Trophoblast cell (in vitro differentiated cells and primary cell): ENCODE measurements around the gene ANAPC2.

Source experiments
- DNase-seq, 2 donors: peaks; one replicate each; pipeline ENCODE4 v3.0.0-alpha.2; 2016
- H2AFZ ChIP-seq: 2 replicates; pipeline ENCODE4 v1.6.1; 2013; ENCODE audit warnings: low read length, moderate library complexity, mild to moderate bottlenecking; ENCODE audit not compliant: insufficient read depth, poor library complexity
- H2AK5ac ChIP-seq: 2 replicates; pipeline ENCODE4 v1.6.1; 2013; ENCODE audit warnings: mild to moderate bottlenecking, low read length
- H2BK120ac ChIP-seq: 2 replicates; pipeline ENCODE4 v1.6.1; 2013; ENCODE audit warnings: low read length, mild to moderate bottlenecking, moderate library complexity; ENCODE audit not compliant: insufficient read depth, poor library complexity
- H2BK12ac ChIP-seq: 2 replicates; pipeline ENCODE4 v1.6.1; 2013; ENCODE audit warnings: mild to moderate bottlenecking, low read length, moderate library complexity
- H2BK5ac ChIP-seq: 2 replicates; pipeline ENCODE4 v1.6.1; 2013; ENCODE audit warnings: low read length, low read depth, moderate library complexity, mild to moderate bottlenecking; ENCODE audit not compliant: poor library complexity
- H3K14ac ChIP-seq: 2 replicates; pipeline ENCODE4 v1.6.1; 2013; ENCODE audit warnings: mild to moderate bottlenecking, low read length
- H3K18ac ChIP-seq: 2 replicates; pipeline ENCODE4 v1.6.1; 2013; ENCODE audit warnings: mild to moderate bottlenecking, low read length
- H3K23ac ChIP-seq: 2 replicates; pipeline ENCODE4 v1.6.1; 2013; ENCODE audit warnings: low read length
- H3K27ac ChIP-seq: 2 replicates; pipeline ENCODE4 v1.5.1; 2013; ENCODE audit warnings: low read depth, mild to moderate bottlenecking, inconsistent platforms, low read length, moderate library complexity
- H3K27me3 ChIP-seq: 2 replicates; pipeline ENCODE4 v1.6.1; 2013; ENCODE audit warnings: inconsistent platforms, mild to moderate bottlenecking, low read length, moderate library complexity; ENCODE audit not compliant: insufficient read depth
- H3K36me3 ChIP-seq, 2 experiments: 1 replicate in 1 of 2; 2 replicates in 1 of 2; pipeline ENCODE4 v1.6.1; 2013; ENCODE audit warnings: low read length in 2 of 2, mild to moderate bottlenecking in 2 of 2, moderate library complexity in 1 of 2; ENCODE audit not compliant: insufficient read depth in 2 of 2, control insufficient read depth in 1 of 2
- H3K4ac ChIP-seq: 2 replicates; pipeline ENCODE4 v1.6.1; 2013; ENCODE audit warnings: low read depth, mild to moderate bottlenecking, low read length, moderate library complexity
- H3K4me1 ChIP-seq, 2 experiments: 1 replicate in 1 of 2; 2 replicates in 1 of 2; pipeline ENCODE4 v1.6.1; 2013; ENCODE audit warnings: low read length in 2 of 2, mild to moderate bottlenecking in 2 of 2, moderate library complexity in 1 of 2; ENCODE audit not compliant: insufficient read depth in 2 of 2, control insufficient read depth in 1 of 2
- H3K4me2 ChIP-seq: 2 replicates; pipeline ENCODE4 v1.6.1; 2013; ENCODE audit warnings: inconsistent platforms, mild to moderate bottlenecking, low read length, moderate library complexity
- H3K4me3 ChIP-seq: 2 replicates; pipeline ENCODE4 v1.5.1; 2013; ENCODE audit warnings: mild to moderate bottlenecking, low read depth, low read length, inconsistent platforms
- H3K79me1 ChIP-seq: one replicate; pipeline ENCODE4 v1.6.1; 2013; ENCODE audit warnings: low read length
- H3K79me2 ChIP-seq: 2 replicates; pipeline ENCODE4 v1.6.1; 2013; ENCODE audit warnings: low read length, mild to moderate bottlenecking; ENCODE audit not compliant: control insufficient read depth, insufficient read depth, poor library complexity
- H3K9ac ChIP-seq: 2 replicates; pipeline ENCODE4 v1.6.1; 2013; ENCODE audit warnings: mild to moderate bottlenecking, low read length
- H3K9me3 ChIP-seq: 2 replicates; pipeline ENCODE4 v1.6.1; 2013; ENCODE audit warnings: low read depth, mild to moderate bottlenecking, control low read depth, inconsistent platforms, low read length; ENCODE audit not compliant: insufficient read depth
- H4K12ac ChIP-seq: 2 replicates; pipeline ENCODE4 v1.6.1; 2013; ENCODE audit warnings: low read depth, mild to moderate bottlenecking, low read length, moderate library complexity
- H4K8ac ChIP-seq: 2 replicates; pipeline ENCODE4 v1.6.1; 2013; ENCODE audit warnings: low read depth, mild to moderate bottlenecking, low read length, moderate library complexity
- H4K91ac ChIP-seq: one replicate; pipeline ENCODE4 v1.6.1; 2013; ENCODE audit warnings: low read depth, mild to moderate bottlenecking, low read length, moderate library complexity
- WGBS: extraction: QIAGEN DNeasy Blood & Tissue Kit; methylation state at CpG from one replicate; pipeline ENCODE4 v1.1.7; 2013; ENCODE audit warnings: missing lambda C conversion rate; ENCODE audit not compliant: insufficient read length, insufficient coverage; ENCODE audit errors: extremely low coverage; 5-methylcytosine and 5-hydroxymethylcytosine counted together

ANAPC2 gene

DNA sequence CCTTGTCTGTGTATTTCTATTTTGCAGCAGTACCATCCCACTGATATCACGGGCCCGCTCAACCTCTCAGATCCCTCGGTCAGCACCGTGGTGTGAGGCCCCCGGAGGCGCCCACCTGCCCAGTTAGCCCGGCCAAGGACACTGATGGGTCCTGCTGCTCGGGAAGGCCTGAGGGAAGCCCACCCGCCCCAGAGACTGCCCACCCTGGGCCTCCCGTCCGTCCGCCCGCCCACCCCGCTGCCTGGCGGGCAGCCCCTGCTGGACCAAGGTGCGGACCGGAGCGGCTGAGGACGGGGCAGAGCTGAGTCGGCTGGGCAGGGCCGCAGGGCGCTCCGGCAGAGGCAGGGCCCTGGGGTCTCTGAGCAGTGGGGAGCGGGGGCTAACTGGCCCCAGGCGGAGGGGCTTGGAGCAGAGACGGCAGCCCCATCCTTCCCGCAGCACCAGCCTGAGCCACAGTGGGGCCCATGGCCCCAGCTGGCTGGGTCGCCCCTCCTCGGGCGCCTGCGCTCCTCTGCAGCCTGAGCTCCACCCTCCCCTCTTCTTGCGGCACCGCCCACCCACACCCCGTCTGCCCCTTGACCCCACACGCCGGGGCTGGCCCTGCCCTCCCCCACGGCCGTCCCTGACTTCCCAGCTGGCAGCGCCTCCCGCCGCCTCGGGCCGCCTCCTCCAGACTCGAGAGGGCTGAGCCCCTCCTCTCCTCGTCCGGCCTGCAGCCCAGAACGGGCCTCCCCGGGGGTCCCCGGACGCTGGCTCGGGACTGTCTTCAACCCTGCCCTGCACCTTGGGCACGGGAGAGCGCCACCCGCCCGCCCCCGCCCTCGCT is 20.4 kb downstream of the ANAPC2 start:
- no peak overlapping the region for H2BK5ac ChIP-seq
- peaks cover 0 to 11% of the 10 kb centered on the region in 2 experiments for H3K4me1 ChIP-seq
- H3K27me3 ChIP-seq, result peaks cover 67% of the 10 kb centered on the region
- H4K8ac ChIP-seq, result no peak overlapping the region
- H3K4ac ChIP-seq, result no peak overlapping the region
- H3K23ac ChIP-seq, result no peak overlapping the region
- H3K4me3 ChIP-seq, result no peak overlapping the region
- H2BK120ac ChIP-seq, result no peak overlapping the region
- H3K36me3 ChIP-seq, result no peaks in the 10 kb centered on the region
- H3K14ac ChIP-seq, result no peak overlapping the region
- H3K79me1 ChIP-seq, result no peaks in the 10 kb centered on the region
- WGBS, result no CpG with 5 or more reads among the region's 57 CpGs
- H2AK5ac ChIP-seq, result no peak overlapping the region
- no peak overlapping the region for H2BK12ac ChIP-seq
- no peak overlapping the region for H4K91ac ChIP-seq
- no peak overlapping the region for H2AFZ ChIP-seq
- H3K9me3 ChIP-seq, result peaks cover 6% of the 10 kb centered on the region
- H3K4me2 ChIP-seq, result no peak overlapping the region
- no peak overlapping the region for H4K12ac ChIP-seq
- H3K79me2 ChIP-seq, result no peaks in the 10 kb centered on the region
- H3K27ac ChIP-seq, result no peak overlapping the region
- H3K18ac ChIP-seq, result no peak overlapping the region
- no peak overlapping the region for H3K9ac ChIP-seq
- no peak for DNase-seq

DNA sequence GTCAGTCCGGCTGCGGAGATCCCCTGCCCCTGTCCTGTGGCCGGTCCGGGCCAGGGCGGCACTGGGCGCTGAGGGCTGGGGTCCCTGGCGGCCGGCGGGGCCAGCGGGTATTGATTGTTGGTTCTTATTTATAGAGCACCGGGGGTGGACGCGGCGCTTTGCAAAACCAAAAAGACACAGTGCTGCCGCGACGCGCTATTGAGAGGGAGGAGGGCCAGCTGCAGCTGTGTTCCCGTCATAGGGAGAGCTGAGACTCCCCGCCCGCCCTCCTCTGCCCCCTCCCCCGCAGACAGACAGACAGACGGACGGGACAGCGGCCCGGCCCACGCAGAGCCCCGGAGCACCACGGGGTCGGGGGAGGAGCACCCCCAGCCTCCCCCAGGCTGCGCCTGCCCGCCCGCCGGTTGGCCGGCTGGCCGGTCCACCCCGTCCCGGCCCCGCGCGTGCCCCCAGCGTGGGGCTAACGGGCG is 21.0 kb downstream of the ANAPC2 start:
- WGBS, result no CpG with 5 or more reads among the region's 44 CpGs
- H3K23ac ChIP-seq, result no peak overlapping the region
- H2BK120ac ChIP-seq, result no peak overlapping the region
- no peak overlapping the region for H3K9ac ChIP-seq
- no peak overlapping the region for H4K8ac ChIP-seq
- H2BK5ac ChIP-seq, result no peak overlapping the region
- H3K27ac ChIP-seq, result no peak overlapping the region
- no peak overlapping the region for H3K4me2 ChIP-seq
- no peak overlapping the region for H2AFZ ChIP-seq
- no peak overlapping the region for H3K4me3 ChIP-seq
- H4K12ac ChIP-seq, result no peak overlapping the region
- no peak overlapping the region for H2BK12ac ChIP-seq
- H3K14ac ChIP-seq, result no peak overlapping the region
- no peak for DNase-seq
- H3K4ac ChIP-seq, result no peak overlapping the region
- peaks cover 73% of the 10 kb centered on the region for H3K27me3 ChIP-seq
- H3K4me1 ChIP-seq, result peaks cover 0 to 11% of the 10 kb centered on the region in 2 experiments
- H3K79me1 ChIP-seq, result no peaks in the 10 kb centered on the region
- no peak overlapping the region for H3K18ac ChIP-seq
- no peaks in the 10 kb centered on the region for H3K36me3 ChIP-seq
- H3K9me3 ChIP-seq, result peaks cover 6% of the 10 kb centered on the region
- H4K91ac ChIP-seq, result no peak overlapping the region
- no peak overlapping the region for H2AK5ac ChIP-seq
- no peaks in the 10 kb centered on the region for H3K79me2 ChIP-seq

DNA sequence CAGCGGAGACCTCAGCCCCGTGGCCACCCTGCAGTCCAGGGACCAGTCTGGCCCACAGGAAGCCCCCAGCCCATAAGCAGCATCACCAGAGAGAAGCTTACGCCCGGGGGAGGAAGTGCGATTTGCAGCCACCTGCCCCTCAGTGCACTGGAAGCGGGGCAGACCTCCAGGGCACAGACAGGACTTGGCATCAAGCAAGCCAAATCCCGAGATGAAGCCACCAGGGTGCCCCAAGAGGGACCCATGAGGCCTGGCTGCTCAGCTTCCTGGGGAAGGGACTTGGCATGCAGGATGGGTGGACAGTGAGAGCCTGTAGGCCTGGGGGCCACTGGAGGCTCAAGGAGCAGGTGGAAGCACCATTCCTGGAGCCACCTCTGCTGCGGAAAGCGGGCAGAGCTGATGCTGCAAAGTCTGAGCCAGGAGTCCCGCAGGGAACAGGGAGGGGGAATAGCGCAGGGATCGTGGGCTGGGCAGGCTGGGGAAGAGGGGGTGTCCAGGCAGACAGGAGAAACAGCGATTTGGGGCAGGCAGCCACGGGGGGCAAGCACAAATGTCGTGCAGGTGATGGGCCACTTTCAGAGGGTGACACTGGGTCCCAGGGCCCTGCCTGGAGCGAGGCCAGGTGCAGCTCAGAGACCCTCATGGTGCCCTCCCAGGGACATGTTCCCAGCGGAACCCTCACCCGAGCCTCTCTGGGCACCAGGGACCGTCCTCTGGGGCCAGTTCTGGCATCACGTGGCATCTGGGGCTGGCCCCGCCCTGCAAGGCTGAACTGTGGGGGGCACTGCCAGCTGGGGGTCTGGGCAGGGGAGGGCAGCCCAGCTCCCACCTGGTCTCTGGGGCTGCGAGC is 21.8 kb downstream of the ANAPC2 start:
- Histone ChIP-seq H3K23ac (no peak overlapping the region), H2BK120ac (no peak overlapping the region), H3K27me3 (peaks cover 80% of the 10 kb centered on the region), H3K18ac (no peak overlapping the region), H2AFZ (no peak overlapping the region), H3K4me1 (peaks cover 0 to 11% of the 10 kb centered on the region in 2 experiments), H3K79me1 (no peaks in the 10 kb centered on the region), H4K91ac (no peak overlapping the region), H3K4ac (no peak overlapping the region), H2BK12ac (no peak overlapping the region), H2BK5ac (no peak overlapping the region), H2AK5ac (no peak overlapping the region), H4K8ac (no peak overlapping the region), H3K14ac (no peak overlapping the region), H3K4me3 (no peak overlapping the region), H3K9me3 (peaks cover 12% of the 10 kb centered on the region), H3K36me3 (no peaks in the 10 kb centered on the region), H4K12ac (no peak overlapping the region), H3K79me2 (no peaks in the 10 kb centered on the region), H3K27ac (no peak overlapping the region), H3K9ac (no peak overlapping the region), H3K4me2 (no peak overlapping the region)
- no CpG with 5 or more reads among the region's 22 CpGs for WGBS
- no peak for DNase-seq

DNA sequence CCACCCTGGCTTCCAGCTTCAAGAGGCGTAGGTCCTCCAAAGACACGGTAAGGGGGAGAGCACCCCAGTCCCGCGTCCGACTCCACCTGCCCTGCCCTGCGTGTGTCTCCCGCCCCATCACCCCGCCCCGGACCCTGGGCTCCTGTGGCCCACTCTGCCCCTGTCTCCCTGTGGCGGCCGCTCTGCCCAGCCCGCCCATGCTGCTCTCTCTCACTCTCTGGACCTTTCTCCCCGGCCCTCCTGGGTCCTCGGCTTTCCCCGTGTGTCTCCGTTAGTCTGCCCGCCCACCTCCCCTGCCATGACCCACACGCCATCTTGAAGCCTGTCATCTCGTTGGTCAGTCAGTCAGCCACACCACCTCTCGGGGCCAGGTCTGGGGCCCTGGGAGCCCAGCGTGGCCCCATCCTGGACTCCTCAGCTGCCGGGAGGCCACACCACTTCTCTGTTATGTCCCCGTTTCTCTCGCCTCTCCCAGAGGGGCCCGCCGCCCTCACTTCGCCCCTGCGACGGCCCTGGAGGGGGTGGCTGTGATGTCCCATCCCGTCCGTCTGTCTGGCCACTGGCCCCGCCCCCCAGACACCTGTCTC is 23.0 kb downstream of the ANAPC2 start:
- Histone ChIP-seq H2BK12ac (no peak overlapping the region), H3K4me3 (no peak overlapping the region), H3K18ac (no peak overlapping the region), H3K79me1 (no peaks in the 10 kb centered on the region), H3K14ac (no peak overlapping the region), H4K91ac (no peak overlapping the region), H2BK5ac (no peak overlapping the region), H2BK120ac (no peak overlapping the region), H4K8ac (no peak overlapping the region), H3K79me2 (no peaks in the 10 kb centered on the region), H2AFZ (no peak overlapping the region), H3K4ac (no peak overlapping the region), H3K36me3 (no peaks in the 10 kb centered on the region), H4K12ac (no peak overlapping the region), H2AK5ac (no peak overlapping the region), H3K9me3 (peaks cover 13% of the 10 kb centered on the region), H3K23ac (no peak overlapping the region), H3K9ac (no peak overlapping the region), H3K27me3 (peaks cover 80% of the 10 kb centered on the region), H3K4me1 (peaks cover 0 to 11% of the 10 kb centered on the region in 2 experiments), H3K4me2 (no peak overlapping the region), H3K27ac (no peak overlapping the region)
- no CpG with 5 or more reads among the region's 32 CpGs for WGBS
- DNase-seq, result no peak
